ENCODE measurements around the gene KIF16B.

KIF16B gene

DNA sequence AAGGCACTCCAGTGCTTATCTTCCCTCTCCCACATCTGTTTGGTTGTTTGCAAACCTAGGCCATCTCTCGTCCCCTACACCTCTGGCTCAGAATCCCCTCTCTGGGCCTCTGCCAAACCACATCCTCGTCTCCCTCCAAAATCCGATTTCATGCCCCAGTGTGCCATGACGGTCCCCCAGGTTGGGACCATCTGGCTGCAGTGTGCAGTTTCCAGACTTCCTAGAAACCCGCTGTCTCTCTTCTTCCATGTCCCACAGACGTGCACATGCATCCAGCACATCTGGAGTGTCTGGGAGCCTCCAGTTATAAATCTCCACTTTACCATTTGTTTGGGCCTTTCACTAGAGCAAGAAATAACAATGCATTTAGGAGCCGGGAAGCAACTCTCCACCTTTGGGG is 316.2 kb downstream of the KIF16B start:
- Histone ChIP-seq H2BK120ac (ENCODE audit: low read depth, low read length) (no peak overlapping the region), H2AK5ac (ENCODE audit: low read length, severe bottlenecking) (peak overlapping the region; percentile 24), H3K23ac (ENCODE audit: low read length in 2 of 2) (no peak overlapping the region), H3K4ac (ENCODE audit: low read depth in 1 of 2, low read length in 2 of 2) (no peak overlapping the region), H3K9me3 (ENCODE audit: control insufficient read depth, low read length) (no peaks in the 10 kb centered on the region), H3K4me1 (ENCODE audit: control insufficient read depth, insufficient read depth, low read depth, low read length) (peaks cover 17% of the 10 kb centered on the region), H3K27ac (ENCODE audit: low read length, poor library complexity, severe bottlenecking) (no peak overlapping the region), H3K9ac (ENCODE audit: low read length) (no peak overlapping the region), H3K4me3 (ENCODE audit: insufficient read depth in 1 of 2, low read depth in 1 of 2, low read length in 2 of 2) (no peak overlapping the region), H2AFZ (ENCODE audit: low read depth, low read length) (no peak overlapping the region), H3K79me1 (replicated peaks; ENCODE audit: low read length, poor library complexity, severe bottlenecking) (no peaks in the 10 kb centered on the region), H2BK15ac (ENCODE audit: low read depth, poor library complexity, severe bottlenecking) (no peak overlapping the region), H3K4me2 (ENCODE audit: low read length, poor library complexity, severe bottlenecking) (no peak overlapping the region), H3K14ac (ENCODE audit: low read length in 2 of 2) (no peak overlapping the region), H3K27me3 (ENCODE audit: control insufficient read depth in 1 of 2, insufficient read depth in 1 of 2, low read length in 2 of 2) (no peaks in the 10 kb centered on the region), H4K8ac (ENCODE audit: low read length) (no peak overlapping the region), H3K36me3 (ENCODE audit: control insufficient read depth in 1 of 2, insufficient read depth in 2 of 2, low read depth in 1 of 2, low read length in 2 of 2) (no peaks in the 10 kb centered on the region), H4K91ac (ENCODE audit: low read length) (no peak overlapping the region), H2BK12ac (ENCODE audit: low read length in 2 of 2) (no peak overlapping the region), H2BK5ac (ENCODE audit: low read depth, low read length, poor library complexity, severe bottlenecking) (no peak overlapping the region), H3K18ac (ENCODE audit: low read depth in 1 of 2, low read length in 2 of 2) (no peak overlapping the region)
- no peak for DNase-seq
- WGBS = 82% methylated on average over 7 of the region's 7 CpGs

GRCh38 chr20:16246870-16247269 is 326.4 kb downstream of the KIF16B start:
- Histone ChIP-seq H4K91ac (ENCODE audit: low read length) (no peak overlapping the region), H3K14ac (ENCODE audit: low read length in 2 of 2) (no peak overlapping the region), H4K8ac (ENCODE audit: low read length) (no peak overlapping the region), H3K9me3 (ENCODE audit: control insufficient read depth, low read length) (no peaks in the 10 kb centered on the region), H2BK5ac (ENCODE audit: low read depth, low read length, poor library complexity, severe bottlenecking) (no peak overlapping the region), H3K27ac (ENCODE audit: low read length, poor library complexity, severe bottlenecking) (no peak overlapping the region), H3K27me3 (ENCODE audit: control insufficient read depth in 1 of 2, insufficient read depth in 1 of 2, low read length in 2 of 2) (peaks cover 0 to 3% of the 10 kb centered on the region in 2 experiments), H3K4me1 (ENCODE audit: control insufficient read depth, insufficient read depth, low read depth, low read length) (no peaks in the 10 kb centered on the region), H3K36me3 (ENCODE audit: control insufficient read depth in 1 of 2, insufficient read depth in 2 of 2, low read depth in 1 of 2, low read length in 2 of 2) (no peaks in the 10 kb centered on the region), H2AFZ (ENCODE audit: low read depth, low read length) (no peak overlapping the region), H2BK120ac (ENCODE audit: low read depth, low read length) (no peak overlapping the region), H3K4me3 (ENCODE audit: insufficient read depth in 1 of 2, low read depth in 1 of 2, low read length in 2 of 2) (no peak overlapping the region), H3K23ac (ENCODE audit: low read length in 2 of 2) (no peak overlapping the region), H2BK15ac (ENCODE audit: low read depth, poor library complexity, severe bottlenecking) (no peak overlapping the region), H2AK5ac (ENCODE audit: low read length, severe bottlenecking) (no peak overlapping the region), H2BK12ac (ENCODE audit: low read length in 2 of 2) (no peak overlapping the region), H3K9ac (ENCODE audit: low read length) (no peak overlapping the region), H3K4ac (ENCODE audit: low read depth in 1 of 2, low read length in 2 of 2) (no peak overlapping the region), H3K18ac (ENCODE audit: low read depth in 1 of 2, low read length in 2 of 2) (no peak overlapping the region), H3K4me2 (ENCODE audit: low read length, poor library complexity, severe bottlenecking) (no peak overlapping the region), H3K79me1 (replicated peaks; ENCODE audit: low read length, poor library complexity, severe bottlenecking) (no peaks in the 10 kb centered on the region)
- 75% methylated on average over 5 of the region's 6 CpGs for WGBS
- DNase-seq = no peak

DNA sequence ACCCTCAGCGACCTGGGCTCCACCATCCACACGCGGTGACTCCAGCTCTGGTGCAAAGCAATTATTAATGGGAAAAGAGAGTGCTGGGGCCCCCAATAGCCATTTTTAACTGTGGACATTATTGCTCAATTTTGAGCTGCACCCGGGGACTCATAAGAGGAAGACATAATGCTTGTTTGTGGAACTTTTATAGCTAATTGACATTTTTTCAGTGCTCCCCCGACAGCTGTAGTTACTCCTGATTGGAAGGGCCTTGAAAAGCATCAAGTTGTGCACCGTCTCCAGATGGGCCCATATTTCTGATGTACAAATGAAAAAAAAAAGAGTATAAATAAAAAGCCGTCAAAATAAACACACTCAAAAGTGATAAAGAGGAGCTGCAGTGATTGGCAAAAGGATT is 327.0 kb downstream of the KIF16B start:
- Histone ChIP-seq H2BK15ac (ENCODE audit: low read depth, poor library complexity, severe bottlenecking) (no peak overlapping the region), H3K4me3 (ENCODE audit: insufficient read depth in 1 of 2, low read depth in 1 of 2, low read length in 2 of 2) (peak overlapping the region in 1 of 2 experiments; percentile 4), H3K79me1 (replicated peaks; ENCODE audit: low read length, poor library complexity, severe bottlenecking) (no peaks in the 10 kb centered on the region), H2AFZ (ENCODE audit: low read depth, low read length) (no peak overlapping the region), H3K18ac (ENCODE audit: low read depth in 1 of 2, low read length in 2 of 2) (no peak overlapping the region), H4K8ac (ENCODE audit: low read length) (no peak overlapping the region), H3K23ac (ENCODE audit: low read length in 2 of 2) (no peak overlapping the region), H3K9ac (ENCODE audit: low read length) (no peak overlapping the region), H3K4me1 (ENCODE audit: control insufficient read depth, insufficient read depth, low read depth, low read length) (no peaks in the 10 kb centered on the region), H3K9me3 (ENCODE audit: control insufficient read depth, low read length) (no peaks in the 10 kb centered on the region), H3K27me3 (ENCODE audit: control insufficient read depth in 1 of 2, insufficient read depth in 1 of 2, low read length in 2 of 2) (peaks cover 0 to 3% of the 10 kb centered on the region in 2 experiments), H3K27ac (ENCODE audit: low read length, poor library complexity, severe bottlenecking) (no peak overlapping the region), H3K4ac (ENCODE audit: low read depth in 1 of 2, low read length in 2 of 2) (no peak overlapping the region), H3K36me3 (ENCODE audit: control insufficient read depth in 1 of 2, insufficient read depth in 2 of 2, low read depth in 1 of 2, low read length in 2 of 2) (no peaks in the 10 kb centered on the region), H2AK5ac (ENCODE audit: low read length, severe bottlenecking) (no peak overlapping the region), H4K91ac (ENCODE audit: low read length) (no peak overlapping the region), H2BK12ac (ENCODE audit: low read length in 2 of 2) (no peak overlapping the region), H3K14ac (ENCODE audit: low read length in 2 of 2) (no peak overlapping the region), H3K4me2 (ENCODE audit: low read length, poor library complexity, severe bottlenecking) (no peak overlapping the region), H2BK5ac (ENCODE audit: low read depth, low read length, poor library complexity, severe bottlenecking) (no peak overlapping the region), H2BK120ac (ENCODE audit: low read depth, low read length) (no peak overlapping the region)
- DNase-seq = no peak
- 92% methylated on average over 5 of the region's 7 CpGs for WGBS

DNA sequence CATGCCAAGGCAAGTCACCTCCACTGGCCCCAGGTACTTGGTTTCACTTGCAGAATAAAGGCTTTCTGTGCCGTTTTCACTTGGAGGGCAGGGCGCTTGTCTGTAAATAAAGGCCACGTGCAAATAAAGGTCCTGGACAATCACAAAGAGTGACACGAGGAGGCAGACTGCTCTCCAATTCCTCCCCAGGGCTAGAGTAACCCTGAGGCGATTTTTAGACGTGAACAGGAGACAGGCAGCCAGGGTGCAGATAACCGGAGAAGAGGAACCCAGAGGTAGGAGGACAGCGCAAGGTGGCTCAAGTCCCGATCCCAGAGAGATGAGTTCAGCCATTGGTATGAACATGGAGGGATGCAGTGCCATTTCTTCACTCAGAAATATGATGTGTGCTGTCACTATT is 327.4 kb downstream of the KIF16B start:
- Histone ChIP-seq H3K4me2 (ENCODE audit: low read length, poor library complexity, severe bottlenecking) (no peak overlapping the region), H3K14ac (ENCODE audit: low read length in 2 of 2) (no peak overlapping the region), H3K36me3 (ENCODE audit: control insufficient read depth in 1 of 2, insufficient read depth in 2 of 2, low read depth in 1 of 2, low read length in 2 of 2) (no peaks in the 10 kb centered on the region), H2AFZ (ENCODE audit: low read depth, low read length) (no peak overlapping the region), H2BK5ac (ENCODE audit: low read depth, low read length, poor library complexity, severe bottlenecking) (no peak overlapping the region), H3K27me3 (ENCODE audit: control insufficient read depth in 1 of 2, insufficient read depth in 1 of 2, low read length in 2 of 2) (peaks cover 0 to 3% of the 10 kb centered on the region in 2 experiments), H3K23ac (ENCODE audit: low read length in 2 of 2) (no peak overlapping the region), H3K79me1 (replicated peaks; ENCODE audit: low read length, poor library complexity, severe bottlenecking) (no peaks in the 10 kb centered on the region), H3K4me3 (ENCODE audit: insufficient read depth in 1 of 2, low read depth in 1 of 2, low read length in 2 of 2) (peak overlapping the region in 1 of 2 experiments; percentile 4), H3K4ac (ENCODE audit: low read depth in 1 of 2, low read length in 2 of 2) (no peak overlapping the region), H3K9me3 (ENCODE audit: control insufficient read depth, low read length) (peaks cover under 1% of the 10 kb centered on the region), H3K9ac (ENCODE audit: low read length) (no peak overlapping the region), H2BK12ac (ENCODE audit: low read length in 2 of 2) (no peak overlapping the region), H3K4me1 (ENCODE audit: control insufficient read depth, insufficient read depth, low read depth, low read length) (no peaks in the 10 kb centered on the region), H4K8ac (ENCODE audit: low read length) (no peak overlapping the region), H3K18ac (ENCODE audit: low read depth in 1 of 2, low read length in 2 of 2) (no peak overlapping the region), H3K27ac (ENCODE audit: low read length, poor library complexity, severe bottlenecking) (no peak overlapping the region), H4K91ac (ENCODE audit: low read length) (no peak overlapping the region), H2BK120ac (ENCODE audit: low read depth, low read length) (no peak overlapping the region), H2AK5ac (ENCODE audit: low read length, severe bottlenecking) (no peak overlapping the region), H2BK15ac (ENCODE audit: low read depth, poor library complexity, severe bottlenecking) (no peak overlapping the region)
- no peak for DNase-seq
- whole genome bisulfite sequencing = 71% methylated on average over 9 of the region's 9 CpGs

Data from mesenchymal stem cell (in vitro differentiated cells and primary cell).